Endothelial cell of umbilical vein (primary cell): ENCODE data around the gene CRLF1.

Experiments
- CTCF ChIP-seq, 2 donors: IDR thresholded peaks; 1 replicate in 1 of 2; 2 replicates in 1 of 2; pipeline ENCODE4 v1.5.1; 2011; ENCODE audit warnings: low read length in 2 of 2, mild to moderate bottlenecking in 2 of 2, moderate library complexity in 2 of 2, control low read depth in 1 of 2, inconsistent platforms in 1 of 2, low read depth in 1 of 2; ENCODE audit not compliant: insufficient read depth in 1 of 2; ENCODE audit errors: extremely low read depth in 1 of 2
- EZH2 ChIP-seq: IDR thresholded peaks from 2 replicates; pipeline ENCODE4 v1.6.1; 2012; ENCODE audit warnings: borderline replicate concordance, low read depth, mild to moderate bottlenecking, moderate library complexity, low read length, inconsistent platforms; ENCODE audit not compliant: severe bottlenecking
- MAX ChIP-seq: IDR thresholded peaks from 2 replicates; pipeline ENCODE4 v1.6.1; 2011; ENCODE audit not compliant: insufficient read depth, insufficient read length
- POLR2A ChIP-seq: IDR thresholded peaks from 2 replicates; pipeline ENCODE4 v1.6.1; 2012; ENCODE audit warnings: low read depth, mild to moderate bottlenecking, control low read depth, low read length
- POLR2AphosphoS5 ChIP-seq: IDR thresholded peaks from 2 replicates; pipeline ENCODE4 v1.6.1; 2012; ENCODE audit warnings: low read depth, mild to moderate bottlenecking, control low read depth, low read length, moderate library complexity; ENCODE audit not compliant: insufficient read depth

- TF ChIP-seq CTCF (IDR thresholded peaks at IDR 0.05; ENCODE audit: extremely low read depth in 1 of 2, insufficient read depth in 1 of 2, low read depth in 1 of 2, low read length in 2 of 2): no peak
- no peak for TF ChIP-seq POLR2AphosphoS5
- no peak for TF ChIP-seq EZH2
- no peak for TF ChIP-seq POLR2A
- TF ChIP-seq MAX: no peak
Observed at GRCh38 chr19:18636969-18637629, 30.5 kb upstream of the CRLF1 start, which contains the start of gene KLHL26.
